Prostate gland (tissue), 2 donors: Measurements from ENCODE around the gene CNP. TPM values are rescaled to one million over a fixed set of nuclear protein-coding genes. Genes with fewer than 3 reads are reported as not detected.

Experiments
- DNase-seq: peaks from one replicate; pipeline ENCODE4 v3.0.0-alpha.2; 2019; ENCODE audit warnings: low spot score
- H3K27ac ChIP-seq, 2 donors: fragments of 200-600 bp; sonication (generic); 2 replicates each; pipeline ENCODE4 v1.5.1; 2017 to 2019
- H3K27me3 ChIP-seq: fragments of 200-600 bp; sonication (generic); replicated peaks from 2 replicates; pipeline ENCODE4 v1.5.1; 2019; ENCODE audit not compliant: insufficient read depth
- H3K36me3 ChIP-seq, 2 donors: fragments of 200-600 bp; sonication (generic); 1 replicate in 1 of 2; 2 replicates in 1 of 2; pipeline versions ENCODE4 v1.5.1 to v1.8.1; 2017 to 2019
- H3K4me1 ChIP-seq: fragments of 200-600 bp; sonication (generic); replicated peaks from 2 replicates; pipeline ENCODE4 v1.5.1; 2019
- H3K4me3 ChIP-seq, 2 donors: fragments of 200-600 bp; sonication (generic); 2 replicates each; pipeline ENCODE4 v1.5.1; 2017 to 2019
- H3K9me3 ChIP-seq: fragments of 200-600 bp; sonication (generic); 2 replicates; pipeline ENCODE4 v1.5.1; 2017
- CTCF ChIP-seq, 4 experiments: fragments of 200-600 bp in 2 of 4; fragments of 450-650 bp in 2 of 4; sonication (generic) in 2 of 4; IDR thresholded peaks; 1 replicate in 3 of 4; 2 replicates in 1 of 4; pipeline ENCODE4 v1.5.1; 2016 to 2019; ENCODE audit warnings: antibody characterized with exemption in 4 of 4, mild to moderate bottlenecking in 2 of 4, moderate library complexity in 2 of 4
- POLR2A ChIP-seq: fragments of 450-650 bp; IDR thresholded peaks from one replicate; pipeline ENCODE4 v1.6.1; 2016; ENCODE audit warnings: antibody characterized with exemption, mild to moderate bottlenecking
- POLR2AphosphoS5 ChIP-seq: sonication (generic); formaldehyde crosslinking; IDR thresholded peaks from one replicate; pipeline ENCODE4 v1.6.1; 2017; ENCODE audit warnings: antibody characterized with exemption
- WGBS: methylation state at CpG from one replicate; pipeline ENCODE4 v1.1.5; 2018; 5-methylcytosine and 5-hydroxymethylcytosine counted together
- intact Hi-C: fragments of 100-400 bp; cut with DNase I; formaldehyde crosslinking; loops from one replicate; pipeline ENCODE4 v1.14.2; 2022
- total RNA-seq, 2 donors: library from RNA; depleted of rRNA; stranded (reverse); fragments of >200 nt; gene quantifications; one replicate each; pipeline ENCODE4 v1.1.0, GENCODE V29; 2016

CNP gene
- total RNA-seq, 2 donors from 2014 or later: 85.8 to 117 TPM

- H3K36me3 ChIP-seq: peaks cover 7 to 9% of the 10 kb centered on the region in 2 donors
- H3K4me3 ChIP-seq: no peak overlapping the region
- no peak for DNase-seq
- no peak for TF ChIP-seq POLR2A
- no peak for TF ChIP-seq POLR2AphosphoS5
- TF ChIP-seq CTCF (IDR thresholded peaks at IDR 0.05): no peak
- no peak overlapping the region for H3K27ac ChIP-seq
- 51% methylated on average over 17 of the region's 17 CpGs for WGBS
- intact Hi-C loops: no loop called here
- H3K27me3 ChIP-seq: no peaks in the 10 kb centered on the region
- no peaks in the 10 kb centered on the region for H3K9me3 ChIP-seq
- no peaks in the 10 kb centered on the region for H3K4me1 ChIP-seq
Observed at GRCh38 chr17:42026857-42027589, 60.4 kb downstream of the CNP start.

Other genes with a start within 250 kb of the CNP start
- 1 to 10 TPM in 1 of 2 donors, under 1 TPM in 1; 0.55 to 3.6 TPM for gene HAP1, start 232.2 kb upstream of the CNP start, total RNA-seq
- 100 to 1,000 TPM; 146 to 266 TPM for gene JUP, start 180.1 kb upstream of the CNP start, total RNA-seq
- 10 to 100 TPM; 15.8 to 19.6 TPM for gene P3H4, start 154.8 kb upstream of the CNP start, total RNA-seq
- 10 to 100 TPM; 24.5 to 50.2 TPM for gene FKBP10, start 153.8 kb upstream of the CNP start, total RNA-seq
- 10 to 100 TPM; 53.9 to 67.2 TPM for gene NT5C3B, start 130.6 kb upstream of the CNP start, total RNA-seq
- gene KLHL10, start 129.0 kb upstream of the CNP start, total RNA-seq: 1 to 10 TPM in 1 of 2 donors, under 1 TPM in 1; 0.14 to 6.5 TPM
- gene KLHL11, start 101.4 kb upstream of the CNP start, total RNA-seq: 10 to 100 TPM; 24.2 to 45.0 TPM
- gene ACLY, start 47.8 kb upstream of the CNP start, total RNA-seq: 100 to 1,000 TPM; 114 to 203 TPM
- 1 to 10 TPM in 1 of 2 donors, under 1 TPM in 1; 0.55 to 4.3 TPM for gene ODAD4, start 36.2 kb upstream of the CNP start, total RNA-seq
- gene DNAJC7, start 50.6 kb downstream of the CNP start, total RNA-seq: 10 to 100 TPM; 57.8 to 60.4 TPM
- gene NKIRAS2, start 53.3 kb downstream of the CNP start, total RNA-seq: 10 to 100 TPM; 38.8 to 98.8 TPM
- gene C17orf113, start 83.8 kb downstream of the CNP start, total RNA-seq: 1 to 10 TPM; 4.2 to 4.8 TPM
- gene ZNF385C, start 131.7 kb downstream of the CNP start, total RNA-seq: 10 to 100 TPM in 1 of 2 donors, 1 to 10 TPM in 1; 2.3 to 11.8 TPM
- 10 to 100 TPM; 26.7 to 38.6 TPM for gene DHX58, start 145.9 kb downstream of the CNP start, total RNA-seq
- 10 to 100 TPM; 32.9 to 90.1 TPM for gene KAT2A, start 154.6 kb downstream of the CNP start, total RNA-seq
- gene HSPB9, start 156.0 kb downstream of the CNP start, total RNA-seq: 1 to 10 TPM in 1 of 2 donors, under 1 TPM in 1; 0.18 to 1.2 TPM
- gene RAB5C, start 188.2 kb downstream of the CNP start, total RNA-seq: 100 to 1,000 TPM; 124 to 146 TPM
- gene KCNH4, start 214.3 kb downstream of the CNP start, total RNA-seq: under 1 TPM in 1 of 2 donors, not detected in 1; 0.51 TPM
- gene HCRT, start 218.7 kb downstream of the CNP start, total RNA-seq: not detected
- gene GHDC, start 227.7 kb downstream of the CNP start, total RNA-seq: 100 to 1,000 TPM in 1 of 2 donors, 10 to 100 TPM in 1; 45.3 to 106 TPM